Measurements from ENCODE around the gene B3GNT8. TPM values are rescaled to one million over a fixed set of nuclear protein-coding genes. Genes with fewer than 3 reads are reported as not detected.
A peak's percentile ranks its signal among the peaks of the same experiment; 100 is the strongest.

The B3GNT8 gene
- polyA plus RNA-seq, 1 of the 3 experiments (the other 2 are of a cell fraction): not detected

DNA sequence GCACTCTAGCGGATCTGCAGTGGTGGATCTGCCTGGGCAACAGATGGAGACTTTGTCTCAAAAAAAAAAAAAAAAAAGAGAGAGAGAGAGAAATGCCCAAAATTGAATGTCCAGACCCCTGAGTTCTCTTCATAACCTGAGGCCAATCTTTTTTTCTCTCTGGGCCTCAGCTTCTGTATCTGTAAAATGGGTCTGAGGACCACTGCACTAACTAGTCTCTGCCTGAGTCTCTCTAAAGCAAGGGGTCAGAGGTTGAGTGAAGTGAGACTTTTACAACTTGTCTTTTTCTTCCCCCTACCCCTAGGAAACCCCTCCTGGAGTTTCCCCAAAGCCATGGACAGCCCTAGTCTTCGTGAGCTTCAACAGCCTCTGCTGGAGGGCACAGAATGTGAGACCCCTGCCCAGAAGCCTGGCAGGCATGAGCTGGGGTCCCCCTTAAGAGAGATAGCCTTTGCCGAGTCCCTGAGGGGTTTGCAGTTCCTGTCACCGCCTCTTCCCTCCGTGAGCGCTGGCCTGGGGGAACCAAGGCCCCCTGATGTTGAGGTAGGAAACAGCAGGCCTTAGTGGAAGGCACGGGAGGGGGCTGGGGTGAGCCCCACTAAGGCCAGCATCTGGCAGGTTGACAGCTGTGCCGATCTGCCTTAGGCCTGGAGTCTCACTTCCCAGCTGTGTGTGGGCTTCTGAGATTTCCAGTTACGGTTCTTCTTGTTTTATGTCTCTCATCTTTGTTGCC is 49.0 kb downstream of the B3GNT8 start:
- Histone ChIP-seq H3K4me2 (no peak overlapping the region), H3K27me3 (ENCODE audit: insufficient read depth) (no peaks in the 10 kb centered on the region), H3K4me3 (ENCODE audit: low read depth in 2 of 2, low read length in 1 of 2) (no peak overlapping the region), H2AFZ (ENCODE audit: low read depth) (no peak overlapping the region), H3F3A (replicated peaks; ENCODE audit: insufficient read depth) (peaks cover 32% of the 10 kb centered on the region), H3K36me3 (replicated peaks in 1 of 2; ENCODE audit: control insufficient read depth in 1 of 2, insufficient read depth in 2 of 2, low read length in 1 of 2) (no peaks in the 10 kb centered on the region), H4K20me1 (ENCODE audit: insufficient read depth) (peaks cover 15% of the 10 kb centered on the region; the same call in 1 of the 2 replicates), H3K79me2 (ENCODE audit: insufficient read depth) (peaks cover 2% of the 10 kb centered on the region; the same call in 1 of the 2 replicates), H3K9ac (no peak overlapping the region), H3K4me1 (ENCODE audit: control insufficient read depth in 1 of 2, insufficient read depth in 2 of 2, low read depth in 1 of 2, low read length in 1 of 2) (peaks cover 6 to 8% of the 10 kb centered on the region in 2 experiments; a peak in 3 of 4 replicates), H3K9me2 (no peaks in the 10 kb centered on the region), H3K9me3 (no peaks in the 10 kb centered on the region), H3K27ac (ENCODE audit: low read depth in 2 of 2, low read length in 1 of 2) (no peak overlapping the region)
- CTCF ChIA-PET: interaction anchor here (0.6 to 1.0 kb wide), 2 partner anchors 11 to 142 kb away, joined by 3 read pairs; no protein-coding TSS in a partner anchor
- peak; percentile 71 for DNase-seq
- no peak for TF ChIP-seq RFX5 (IDR thresholded peaks at IDR 0.05; ENCODE audit: low read length)
- TF ChIP-seq CTCF (IDR thresholded peaks at IDR 0.05): no peak
- no peak for TF ChIP-seq USF1 (IDR thresholded peaks at IDR 0.05; ENCODE audit: borderline replicate concordance, low read depth)
- TF ChIP-seq JUND (IDR thresholded peaks at IDR 0.05): no peak
- TF ChIP-seq TCF12 (IDR thresholded peaks at IDR 0.05): no peak
- TF ChIP-seq TAF1 (IDR thresholded peaks at IDR 0.05; ENCODE audit: borderline replicate concordance, low read depth, low read length): no peak
- TF ChIP-seq EP300 (IDR thresholded peaks at IDR 0.05; ENCODE audit: borderline replicate concordance in 1 of 2, low read depth in 1 of 2, low read length in 1 of 2): no peak
- TF ChIP-seq TEAD4 (IDR thresholded peaks at IDR 0.05; ENCODE audit: borderline replicate concordance, insufficient read depth): no peak
- no peak for TF ChIP-seq GATA2 (CRISPR knock-in tag; IDR thresholded peaks at IDR 0.05)
- TF ChIP-seq POLR2AphosphoS5 (IDR thresholded peaks at IDR 0.05; ENCODE audit: low read depth, low read length): no peak
- no peak for TF ChIP-seq MAX (IDR thresholded peaks at IDR 0.05; ENCODE audit: low read depth)
- 79% methylated on average over 9 of the region's 9 CpGs for WGBS (ENCODE audit: low lambda C conversion rate)
- POLR2A ChIA-PET: interaction anchor here (0.7 kb wide), 1 partner anchor 15 kb away, joined by 3 read pairs; no protein-coding TSS in a partner anchor

DNA sequence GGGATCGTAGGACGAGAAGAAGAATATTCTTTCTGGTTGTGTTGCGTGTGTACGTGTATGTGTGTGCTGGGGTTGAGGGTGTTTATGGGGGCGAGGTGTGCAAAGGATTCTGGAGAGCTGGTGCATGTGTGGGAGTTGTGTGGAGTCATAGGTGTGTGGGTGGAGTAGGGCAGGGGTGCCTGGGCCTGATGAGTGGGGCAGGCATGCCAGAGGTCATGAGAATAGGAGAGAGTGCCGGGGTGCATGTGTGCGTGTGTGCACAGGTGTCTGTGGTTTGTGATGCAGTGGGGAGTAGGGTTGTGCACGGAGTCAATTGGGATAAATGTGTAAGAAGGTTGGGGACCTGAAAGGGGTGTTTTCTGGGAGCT is 50.2 kb downstream of the B3GNT8 start:
- no peak overlapping the region for H3K4me3 ChIP-seq (ENCODE audit: low read depth in 2 of 2, low read length in 1 of 2)
- no peak overlapping the region for H2AFZ ChIP-seq (ENCODE audit: low read depth)
- CTCF ChIA-PET: interaction anchor here (1.0 kb wide), 1 partner anchor 12 kb away, joined by 3 read pairs; no protein-coding TSS in a partner anchor
- H3F3A ChIP-seq (replicated peaks; ENCODE audit: insufficient read depth): peaks cover 32% of the 10 kb centered on the region
- H3K4me1 ChIP-seq (ENCODE audit: control insufficient read depth in 1 of 2, insufficient read depth in 2 of 2, low read depth in 1 of 2, low read length in 1 of 2): peaks cover 6 to 11% of the 10 kb centered on the region in 2 experiments; a peak in 3 of 4 replicates
- H3K9ac ChIP-seq: no peak overlapping the region
- H3K9me3 ChIP-seq: no peaks in the 10 kb centered on the region
- peaks cover 10% of the 10 kb centered on the region; the same call in 1 of the 2 replicates for H3K79me2 ChIP-seq (ENCODE audit: insufficient read depth)
- H3K27me3 ChIP-seq (ENCODE audit: insufficient read depth): no peaks in the 10 kb centered on the region
- H3K4me2 ChIP-seq: no peak overlapping the region
- peaks cover 15% of the 10 kb centered on the region; the same call in 1 of the 2 replicates for H4K20me1 ChIP-seq (ENCODE audit: insufficient read depth)
- POLR2A ChIA-PET: no interaction called here
- no peaks in the 10 kb centered on the region for H3K36me3 ChIP-seq (replicated peaks in 1 of 2; ENCODE audit: control insufficient read depth in 1 of 2, insufficient read depth in 2 of 2, low read length in 1 of 2)
- 94% methylated on average over 8 of the region's 8 CpGs for WGBS (ENCODE audit: low lambda C conversion rate)
- no peak for TF ChIP-seq SIN3A (IDR thresholded peaks at IDR 0.05; ENCODE audit: borderline replicate concordance, low read depth, low read length)
- TF ChIP-seq EP300 (IDR thresholded peaks at IDR 0.05; ENCODE audit: borderline replicate concordance in 1 of 2, low read depth in 1 of 2, low read length in 1 of 2): no peak
- TF ChIP-seq RFX5 (IDR thresholded peaks at IDR 0.05; ENCODE audit: low read length): no peak
- TF ChIP-seq NRF1 (IDR thresholded peaks at IDR 0.05; ENCODE audit: low read depth, low read length): no peak
- no peak for TF ChIP-seq USF1 (IDR thresholded peaks at IDR 0.05; ENCODE audit: borderline replicate concordance, low read depth)
- TF ChIP-seq MAX (IDR thresholded peaks at IDR 0.05; ENCODE audit: low read depth): no peak
- TF ChIP-seq GABPA (IDR thresholded peaks at IDR 0.05; ENCODE audit: low read depth): no peak
- TF ChIP-seq EZH2phosphoT487 (IDR thresholded peaks at IDR 0.05; ENCODE audit: borderline replicate concordance, low read depth): no peak
- no peaks in the 10 kb centered on the region for H3K9me2 ChIP-seq
- DNase-seq: no peak
- no peak overlapping the region for H3K27ac ChIP-seq (ENCODE audit: low read depth in 2 of 2, low read length in 1 of 2)
